Neural progenitor cell (in vitro differentiated cells): ENCODE data around the gene TMEM218. TPM values are rescaled to one million over a fixed set of nuclear protein-coding genes. Genes with fewer than 3 reads are reported as not detected.

ENCODE experiments used
- DNase-seq: peaks from one replicate; pipeline ENCODE4 v3.0.0-alpha.2; 2016; ENCODE audit warnings: low spot score
- H2AFZ ChIP-seq: fragments of 200-600 bp; sonication (generic); replicated peaks from 2 replicates; pipeline ENCODE4 v1.6.1; 2016; ENCODE audit warnings: antibody characterized with exemption
- H3F3A ChIP-seq: fragments of 200-600 bp; sonication (generic); 2 replicates; pipeline ENCODE4 v1.6.1; 2016; ENCODE audit warnings: antibody characterized with exemption, low read depth
- H3K27ac ChIP-seq: fragments of 200-600 bp; sonication (generic); 2 replicates; pipeline ENCODE4 v1.5.1; 2016; ENCODE audit warnings: mild to moderate bottlenecking
- H3K27me3 ChIP-seq: fragments of 200-600 bp; sonication (generic); 2 replicates; pipeline ENCODE4 v1.6.1; 2016; ENCODE audit warnings: mild to moderate bottlenecking, moderate library complexity
- H3K36me3 ChIP-seq: fragments of 200-600 bp; sonication (generic); 2 replicates; pipeline ENCODE4 v1.5.1; 2016
- H3K4me1 ChIP-seq: fragments of 200-600 bp; sonication (generic); 2 replicates; pipeline ENCODE4 v1.6.1; 2016; ENCODE audit warnings: mixed run types
- H3K4me2 ChIP-seq: fragments of 200-600 bp; sonication (generic); 2 replicates; pipeline ENCODE4 v1.6.1; 2016
- H3K4me3 ChIP-seq: fragments of 200-600 bp; sonication (generic); 2 replicates; pipeline ENCODE4 v1.5.1; 2016
- H3K79me2 ChIP-seq: fragments of 200-600 bp; sonication (generic); 2 replicates; pipeline ENCODE4 v1.6.1; 2016; ENCODE audit warnings: low read depth
- H3K9ac ChIP-seq: fragments of 200-600 bp; sonication (generic); 2 replicates; pipeline ENCODE4 v1.6.1; 2016
- H3K9me3 ChIP-seq: fragments of 200-600 bp; sonication (generic); 2 replicates; pipeline ENCODE4 v1.5.1; 2016; ENCODE audit warnings: low read depth
- H4K20me1 ChIP-seq: fragments of 200-600 bp; sonication (generic); 2 replicates; pipeline ENCODE4 v1.6.1; 2016; ENCODE audit warnings: low read depth
- H3K27ac Mint-ChIP-seq: 3 replicates; pipeline ENCODE4 v1.8.0; 2021; ENCODE audit warnings: mixed read lengths
- H3K27me3 Mint-ChIP-seq: 2 replicates; pipeline ENCODE4 v1.8.0; 2022; ENCODE audit warnings: low read depth, mild to moderate bottlenecking, inconsistent platforms, moderate library complexity, mixed read lengths; ENCODE audit not compliant: insufficient read depth
- H3K36me3 Mint-ChIP-seq: 3 replicates; pipeline ENCODE4 v1.8.0; 2021; ENCODE audit warnings: mixed read lengths
- H3K4me1 Mint-ChIP-seq: 3 replicates; pipeline ENCODE4 v1.8.0; 2021; ENCODE audit warnings: mixed read lengths
- H3K4me3 Mint-ChIP-seq: 3 replicates; pipeline ENCODE4 v1.8.0; 2021; ENCODE audit warnings: mild to moderate bottlenecking, moderate library complexity, mixed read lengths
- H3K9me3 Mint-ChIP-seq: 3 replicates; pipeline ENCODE4 v1.8.0; 2020; ENCODE audit warnings: mixed read lengths
- CTCF ChIP-seq: fragments of 200-600 bp; sonication (generic); IDR thresholded peaks from 2 replicates; pipeline ENCODE4 v1.5.1; 2017; ENCODE audit warnings: antibody characterized with exemption, mild to moderate bottlenecking
- EZH2 ChIP-seq: fragments of 200-600 bp; sonication (generic); IDR thresholded peaks from 2 replicates; pipeline ENCODE4 v1.6.1; 2017; ENCODE audit warnings: antibody characterized with exemption, mild to moderate bottlenecking, moderate library complexity
- EZH2phosphoT487 ChIP-seq: fragments of 200-600 bp; sonication (generic); IDR thresholded peaks from 2 replicates; pipeline ENCODE4 v1.6.1; 2017; ENCODE audit warnings: antibody characterized with exemption
- total RNA-seq: library from RNA; depleted of rRNA; stranded (reverse); fragments of >200 nt; gene quantifications from 2 replicates; pipeline ENCODE4 v1.2.3, GENCODE V29; 2015; ENCODE audit warnings: low replicate concordance

Gene TMEM218
- total RNA-seq, 1 donor from 2014 or later = 44.1 TPM

GRCh38 chr11:125102510-125102909 is 8.9 kb downstream of the TMEM218 start:
- H3K36me3 Mint-ChIP-seq = peaks cover 55% of the 10 kb centered on the region
- peaks cover 26% of the 10 kb centered on the region for H3K79me2 ChIP-seq
- H3K27ac Mint-ChIP-seq = no peak overlapping the region
- no peaks in the 10 kb centered on the region for H4K20me1 ChIP-seq
- no peak overlapping the region for H3K4me3 Mint-ChIP-seq
- no peaks in the 10 kb centered on the region for H3F3A ChIP-seq
- H2AFZ ChIP-seq = no peak overlapping the region
- no peaks in the 10 kb centered on the region for H3K4me1 ChIP-seq
- no peaks in the 10 kb centered on the region for H3K27me3 Mint-ChIP-seq
- no peaks in the 10 kb centered on the region for H3K4me1 Mint-ChIP-seq
- no peaks in the 10 kb centered on the region for H3K27me3 ChIP-seq
- no peak for DNase-seq
- no peaks in the 10 kb centered on the region for H3K9me3 ChIP-seq
- peaks cover 24% of the 10 kb centered on the region for H3K9me3 Mint-ChIP-seq
- no peak overlapping the region for H3K9ac ChIP-seq
- H3K4me3 ChIP-seq = no peak overlapping the region
- TF ChIP-seq EZH2 (no peak), EZH2phosphoT487 (no peak), CTCF (no peak)
- H3K36me3 ChIP-seq = no peaks in the 10 kb centered on the region
- no peak overlapping the region for H3K4me2 ChIP-seq
- H3K27ac ChIP-seq = no peak overlapping the region

DNA sequence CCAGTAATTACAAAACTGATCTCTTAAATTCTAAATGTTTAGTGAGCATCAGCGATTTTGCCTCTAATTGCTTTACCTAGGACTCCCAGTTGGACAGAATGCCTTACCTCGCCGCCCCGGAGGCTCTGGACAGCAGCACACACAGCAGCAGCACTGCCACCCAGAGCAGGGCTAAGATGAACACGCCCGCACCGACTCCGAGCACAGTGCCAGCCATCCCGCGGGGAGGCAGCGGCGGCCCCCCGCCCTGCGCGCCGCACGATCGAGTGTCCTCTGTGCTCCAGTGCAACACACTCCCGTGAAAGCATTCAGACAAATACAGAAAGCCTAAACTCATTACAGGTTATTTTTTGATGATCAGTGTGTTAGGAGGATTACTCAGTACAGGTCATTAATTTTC is 9.4 kb downstream of the TMEM218 start:
- no peaks in the 10 kb centered on the region for H3F3A ChIP-seq
- H3K27me3 ChIP-seq = no peaks in the 10 kb centered on the region
- H3K36me3 ChIP-seq = no peaks in the 10 kb centered on the region
- no peak for DNase-seq
- Mint-ChIP-seq H3K27me3 (no peaks in the 10 kb centered on the region), H3K27ac (no peak overlapping the region), H3K4me3 (no peak overlapping the region), H3K9me3 (peaks cover 21% of the 10 kb centered on the region), H3K36me3 (peaks cover 55% of the 10 kb centered on the region), H3K4me1 (no peaks in the 10 kb centered on the region)
- H3K4me2 ChIP-seq = no peak overlapping the region
- no peak overlapping the region for H3K9ac ChIP-seq
- H3K79me2 ChIP-seq = peaks cover 21% of the 10 kb centered on the region
- no peak overlapping the region for H3K27ac ChIP-seq
- TF ChIP-seq EZH2phosphoT487 = no peak
- no peak for TF ChIP-seq EZH2
- TF ChIP-seq CTCF = no peak
- no peak overlapping the region for H3K4me3 ChIP-seq
- H4K20me1 ChIP-seq = no peaks in the 10 kb centered on the region
- H3K4me1 ChIP-seq = no peaks in the 10 kb centered on the region
- H3K9me3 ChIP-seq = no peaks in the 10 kb centered on the region
- H2AFZ ChIP-seq = no peak overlapping the region

GRCh38 chr11:125101596-125101995 is 9.8 kb downstream of the TMEM218 start:
- Mint-ChIP-seq H3K27ac (no peak overlapping the region), H3K9me3 (peaks cover 17% of the 10 kb centered on the region), H3K4me3 (no peak overlapping the region), H3K36me3 (peaks cover 52% of the 10 kb centered on the region), H3K27me3 (no peaks in the 10 kb centered on the region), H3K4me1 (no peaks in the 10 kb centered on the region)
- Histone ChIP-seq H3K9me3 (no peaks in the 10 kb centered on the region), H4K20me1 (no peaks in the 10 kb centered on the region), H3K27ac (no peak overlapping the region), H3K36me3 (peaks cover 2% of the 10 kb centered on the region), H2AFZ (no peak overlapping the region), H3K27me3 (no peaks in the 10 kb centered on the region), H3F3A (no peaks in the 10 kb centered on the region), H3K4me3 (no peak overlapping the region), H3K9ac (no peak overlapping the region), H3K4me1 (no peaks in the 10 kb centered on the region), H3K79me2 (peaks cover 17% of the 10 kb centered on the region), H3K4me2 (no peak overlapping the region)
- DNase-seq = no peak
- no peak for TF ChIP-seq CTCF
- no peak for TF ChIP-seq EZH2phosphoT487
- TF ChIP-seq EZH2 = no peak
